CD4-positive, alpha-beta T cell treated with Interleukin-2 at 100 ng/mL for 4 hours (primary cell): ENCODE results near the gene OGDH.
"Not testable (repeated sequence)": the region's sequence is repeated elsewhere in the genome, so short reads cannot be mapped to it uniquely, and the experiment has no call there.

Experiments
- DNase-seq: peaks from one replicate; pipeline ENCODE4 v3.0.0-alpha.2; 2020; ENCODE audit warnings: low spot score

The OGDH gene

DNA sequence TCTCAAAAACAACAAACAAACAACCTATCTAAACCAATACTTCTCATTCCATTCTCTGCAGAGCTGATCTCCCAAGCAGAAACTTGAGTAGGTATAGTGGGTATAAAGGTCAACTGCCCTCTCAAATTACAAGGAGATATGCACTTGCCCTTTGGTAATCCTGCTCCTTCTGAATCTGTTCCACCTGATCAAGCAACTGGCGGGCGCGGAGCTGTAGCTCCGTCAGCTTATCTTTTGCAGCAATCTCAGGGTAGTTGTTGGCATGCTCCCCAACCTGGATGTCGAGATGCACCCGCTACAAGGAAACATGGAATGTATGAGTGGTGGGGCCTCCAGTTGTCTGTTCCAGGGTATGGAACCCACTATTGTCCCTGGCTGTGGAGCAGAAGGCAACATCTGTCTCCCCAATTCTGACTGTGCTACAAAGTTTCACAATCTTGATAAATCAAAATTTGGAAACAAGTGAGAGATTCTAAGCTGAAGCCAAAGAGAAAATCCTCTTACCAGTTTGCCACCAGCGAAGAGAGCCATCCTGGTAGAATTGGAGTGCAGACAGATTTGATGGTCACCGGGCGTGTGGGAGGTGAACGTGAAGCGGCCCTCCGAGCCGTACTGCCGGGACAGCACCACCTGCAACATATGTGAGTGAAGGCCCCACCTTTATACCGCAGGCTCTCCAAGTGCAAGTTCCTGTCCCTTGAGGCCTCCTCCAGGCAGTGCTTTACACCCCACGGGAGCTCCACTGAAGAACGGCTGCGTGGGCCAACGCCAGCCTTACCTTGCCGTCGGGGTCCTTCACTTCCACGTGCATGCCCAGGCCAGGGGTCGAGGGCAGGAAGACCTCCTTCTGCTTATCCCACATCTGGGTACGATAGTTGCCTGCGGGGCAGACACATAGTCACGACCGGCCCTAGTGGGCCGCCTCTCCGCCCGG lies 25.2 kb upstream of the OGDH start:
- peak; percentile 49 for DNase-seq

DNA sequence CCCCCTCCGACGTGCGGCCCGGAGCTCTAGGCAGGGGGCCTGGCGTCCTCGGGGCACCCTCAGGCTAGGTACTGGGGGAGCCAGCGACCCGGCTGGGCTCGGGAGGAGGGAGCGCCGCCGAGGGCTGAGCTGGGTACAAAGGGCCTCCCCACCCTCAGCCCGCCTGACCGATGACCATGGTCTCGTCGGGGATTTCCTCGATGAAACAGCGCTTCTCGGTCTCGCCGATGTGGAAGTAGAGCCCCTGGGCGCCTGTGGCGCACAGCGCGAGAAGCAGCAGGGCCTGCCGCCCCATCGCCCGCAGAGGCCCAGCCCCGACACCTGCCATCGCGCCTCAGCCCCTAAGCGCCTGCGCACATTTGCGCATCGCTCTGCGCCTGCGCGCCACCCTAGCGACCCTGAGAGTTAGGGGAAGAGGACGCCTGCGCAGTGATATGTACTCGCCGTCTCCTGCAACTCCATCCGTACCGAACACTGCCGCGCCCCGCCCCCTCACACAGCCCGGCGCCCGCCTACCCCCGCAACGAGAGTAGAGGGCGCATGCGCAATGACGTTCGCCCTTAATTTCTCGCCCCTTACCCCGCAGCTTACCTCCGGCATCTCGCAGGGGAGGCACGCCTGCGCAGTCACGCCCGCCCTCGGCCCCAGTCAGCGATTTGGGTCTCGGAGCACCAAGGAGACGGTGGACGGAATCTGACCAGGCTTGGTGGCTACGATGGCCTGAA lies 24.4 kb upstream of the OGDH start, which contains the start of gene TMED4:
Gene TMED4 (minus strand): TSS at position 353 of the 725 bp plus-strand sequence. CDS start 25 bp downstream, at position 328.
- DNase-seq, result peak; percentile 100

DNA sequence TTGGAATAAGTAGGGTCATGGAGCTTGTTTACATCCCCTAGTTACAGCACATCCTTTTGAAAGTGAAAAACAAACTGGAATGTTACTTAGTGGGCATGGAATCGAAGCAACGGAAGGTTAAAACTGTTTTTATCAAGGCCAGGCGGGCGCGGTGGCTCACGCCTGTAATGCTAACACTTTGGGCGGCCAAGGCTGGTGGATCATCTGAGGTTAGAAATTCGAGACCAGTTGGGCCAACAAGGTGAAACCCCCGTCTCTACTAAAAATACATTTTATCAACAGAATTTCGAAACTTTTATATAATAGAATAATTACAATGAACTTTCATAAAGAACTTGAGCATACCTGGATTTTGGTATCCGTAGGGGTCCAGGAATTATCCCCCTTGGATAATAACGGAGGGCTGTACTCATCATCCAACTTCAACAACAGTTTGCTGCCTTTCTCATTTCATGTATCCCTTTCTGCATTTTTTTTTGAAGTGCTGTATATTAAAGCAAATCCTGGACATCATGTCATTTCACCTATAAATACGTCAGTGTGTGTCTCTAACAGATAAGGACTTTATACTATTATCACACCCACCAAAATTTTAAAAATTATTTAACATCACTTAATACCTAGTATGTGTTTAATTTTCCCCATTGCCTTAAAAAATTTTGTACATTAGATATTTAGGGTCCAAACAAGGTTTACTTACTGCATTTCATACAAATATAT lies 23.1 kb upstream of the OGDH start:
- no peak for DNase-seq

DNA sequence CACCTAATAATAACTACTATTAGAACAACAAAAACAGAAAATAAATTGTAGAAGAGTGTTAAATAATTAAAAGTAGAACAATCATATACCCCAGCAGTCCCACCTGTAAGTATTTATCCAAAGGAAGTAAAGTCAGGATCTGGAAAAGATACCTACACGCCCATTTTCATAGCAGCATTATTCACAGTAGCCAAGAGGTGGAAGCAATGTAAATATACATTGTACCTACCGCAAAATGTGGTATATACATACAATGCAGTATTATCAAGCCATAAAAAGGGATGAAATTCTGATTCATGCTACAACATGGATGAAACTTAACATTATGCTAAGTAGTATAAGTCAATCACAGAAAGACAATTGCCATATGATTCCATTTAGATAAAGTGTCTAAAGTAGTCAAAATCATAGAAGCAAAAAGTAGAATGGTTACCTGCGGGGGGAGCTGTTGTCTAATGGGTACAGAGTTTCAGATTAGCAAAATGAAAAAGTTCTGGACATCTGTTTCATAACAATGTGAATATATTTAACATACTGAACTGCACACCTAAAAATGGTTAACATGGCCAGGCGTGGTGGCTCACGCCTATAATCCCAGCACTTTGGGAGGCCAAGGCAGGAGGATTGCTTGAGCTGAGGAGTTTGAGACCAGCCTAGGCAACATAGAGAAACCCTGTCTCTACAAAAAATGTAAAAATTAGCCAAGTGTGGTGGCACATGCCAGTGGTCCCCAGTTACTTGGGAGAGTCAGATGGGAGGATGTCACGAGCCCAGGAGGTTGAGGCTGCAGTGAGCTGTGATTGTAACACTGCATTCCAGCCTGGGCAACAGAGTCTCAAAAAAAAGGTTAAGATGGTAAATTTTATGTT lies 18.4 kb upstream of the OGDH start:
- peak; percentile 77 for DNase-seq

DNA sequence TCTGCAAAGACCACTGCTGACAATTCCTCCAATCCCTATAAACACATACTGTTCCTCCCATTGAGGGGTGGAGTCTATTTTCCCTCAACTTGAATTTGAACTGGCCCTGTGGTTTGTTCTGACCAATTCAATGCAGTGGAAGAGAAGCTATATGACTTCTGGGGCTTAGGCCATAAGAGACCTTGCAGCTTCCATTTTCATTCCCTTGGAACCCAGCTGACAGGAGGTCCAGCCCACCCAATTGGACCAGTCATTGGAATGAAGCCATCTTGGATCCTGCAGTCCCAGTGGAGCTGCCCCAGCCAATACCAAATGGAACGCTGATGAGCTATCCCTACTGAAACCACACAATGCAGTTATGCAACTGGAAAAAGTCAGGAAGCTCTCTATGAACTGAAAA lies 15.5 kb upstream of the OGDH start:
- no peak for DNase-seq

DNA sequence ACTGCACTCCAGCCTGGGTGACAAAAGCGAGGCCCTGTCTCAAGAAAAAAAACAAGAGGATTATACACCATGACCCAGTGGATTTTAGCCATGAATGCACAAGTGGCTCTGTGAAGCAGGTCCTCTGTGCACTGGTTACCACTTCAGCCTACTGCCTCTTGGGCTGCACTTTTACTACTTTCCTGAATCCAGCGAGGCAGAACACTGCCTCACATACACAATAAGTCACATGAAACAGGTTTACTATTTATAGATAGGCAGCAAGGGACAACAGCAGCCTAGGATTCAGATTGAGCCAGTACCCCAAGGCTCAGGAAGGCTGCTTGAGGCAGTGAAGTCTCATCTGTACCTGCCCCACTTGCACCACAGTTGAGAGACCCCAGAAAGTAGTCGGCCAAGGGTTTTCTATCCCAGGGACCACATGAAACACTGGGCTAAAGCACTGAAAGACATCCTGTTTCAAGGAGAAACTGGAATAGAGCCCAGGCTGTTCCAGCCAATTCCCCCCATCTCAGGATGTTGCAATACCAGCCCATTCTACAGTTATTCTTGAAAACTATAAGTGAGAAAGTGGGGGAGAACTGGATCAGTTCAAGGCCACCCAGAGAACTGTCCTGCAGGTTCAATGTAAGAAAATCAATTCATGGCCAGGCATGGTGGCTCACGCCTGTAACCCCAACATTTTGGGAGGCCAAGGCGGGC lies 10.3 kb upstream of the OGDH start:
- no peak for DNase-seq

DNA sequence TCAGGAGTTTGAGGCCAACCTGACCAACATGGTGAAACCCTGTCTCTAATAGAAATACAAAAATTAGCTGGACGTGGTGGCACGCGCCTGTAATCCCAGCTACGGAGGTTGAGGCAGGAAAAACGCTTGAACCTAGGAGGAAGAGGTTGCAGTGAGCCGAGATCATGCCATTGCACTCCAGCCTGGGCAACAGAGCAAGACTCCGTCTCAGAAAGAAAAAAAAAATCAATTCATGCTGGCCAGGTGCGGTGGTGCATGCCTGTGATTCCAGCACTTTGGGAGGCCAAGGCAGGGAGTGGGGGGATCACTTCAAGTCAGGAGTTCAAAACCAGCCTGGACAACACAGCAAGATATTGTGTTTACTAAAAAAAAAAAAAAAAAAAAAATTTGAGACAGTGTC lies 9.2 kb upstream of the OGDH start:
- DNase-seq, result not testable (repeated sequence)

DNA sequence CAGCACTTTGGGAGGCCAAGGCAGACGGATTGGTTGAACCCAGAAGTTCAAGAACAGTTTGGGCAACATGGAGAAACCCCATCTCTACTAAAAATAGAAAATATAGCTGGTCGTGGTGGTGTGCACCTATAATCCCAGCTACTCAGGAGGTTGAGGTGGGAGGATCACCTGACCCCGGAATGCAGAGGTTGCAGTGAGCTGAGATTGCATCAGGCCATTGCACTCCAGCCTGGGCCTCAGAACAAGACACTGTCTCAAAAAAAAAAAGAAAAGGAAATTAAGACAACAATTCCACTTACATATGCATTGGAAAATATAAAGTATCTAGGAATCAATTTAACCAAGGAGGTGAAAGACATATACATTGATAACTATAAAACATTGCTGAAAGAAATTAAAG lies 7.2 kb upstream of the OGDH start:
- DNase-seq, result no peak

DNA sequence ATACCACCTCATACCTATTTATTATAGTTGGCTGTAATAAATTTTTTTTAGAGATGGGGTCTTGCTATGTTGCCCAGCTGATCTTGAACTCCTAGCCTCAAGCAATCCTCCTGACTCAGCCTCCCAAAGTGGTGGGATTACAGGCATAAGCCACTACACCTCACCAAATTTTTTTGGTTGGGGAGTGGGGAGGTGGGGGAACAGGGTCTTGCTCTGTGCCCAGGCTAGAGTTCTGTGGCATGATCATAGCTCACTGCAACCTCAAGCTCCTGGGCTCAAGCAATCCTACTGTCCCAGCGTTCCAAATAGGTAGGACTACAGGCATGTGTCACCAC lies 3.9 kb upstream of the OGDH start:
- DNase-seq, result no peak

DNA sequence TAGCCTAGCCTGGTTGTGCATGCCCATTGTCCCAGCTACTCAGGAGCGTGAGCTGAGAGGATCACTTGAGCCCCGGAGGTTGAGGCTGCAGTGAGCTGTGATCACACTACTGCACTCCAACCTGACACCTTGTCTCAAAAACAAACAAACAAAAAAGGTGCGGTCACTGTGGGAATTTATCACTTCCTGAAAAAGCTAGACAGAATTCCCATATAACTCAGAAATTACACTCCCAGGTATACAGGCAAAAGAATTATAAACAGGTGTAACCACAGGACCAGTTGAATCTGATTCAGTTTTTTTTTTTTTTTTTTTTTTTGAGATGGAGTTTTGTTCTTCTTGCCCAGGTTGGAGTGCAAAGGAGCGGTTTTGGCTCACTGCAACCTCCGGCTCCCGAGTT lies 3.2 kb upstream of the OGDH start:
- DNase-seq, result no peak

DNA sequence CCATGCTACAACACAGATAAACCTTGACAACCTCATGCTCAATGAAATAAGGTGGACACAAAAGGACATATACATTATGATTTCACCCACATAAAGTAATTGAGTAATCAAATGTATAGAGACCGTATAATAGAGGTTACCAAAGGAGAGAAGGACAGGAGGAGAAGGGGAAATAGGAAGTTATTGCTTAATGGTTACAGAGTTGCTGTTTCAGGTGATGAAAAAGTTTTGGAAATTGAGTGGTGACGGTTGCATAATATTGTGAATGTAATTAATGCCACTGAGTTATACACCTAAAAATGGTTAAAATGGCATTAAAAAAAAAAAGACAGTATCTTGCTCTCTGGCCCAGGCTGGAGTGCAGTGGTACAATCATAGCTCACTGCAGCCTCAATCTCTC lies 1.5 kb upstream of the OGDH start:
- no peak for DNase-seq

DNA sequence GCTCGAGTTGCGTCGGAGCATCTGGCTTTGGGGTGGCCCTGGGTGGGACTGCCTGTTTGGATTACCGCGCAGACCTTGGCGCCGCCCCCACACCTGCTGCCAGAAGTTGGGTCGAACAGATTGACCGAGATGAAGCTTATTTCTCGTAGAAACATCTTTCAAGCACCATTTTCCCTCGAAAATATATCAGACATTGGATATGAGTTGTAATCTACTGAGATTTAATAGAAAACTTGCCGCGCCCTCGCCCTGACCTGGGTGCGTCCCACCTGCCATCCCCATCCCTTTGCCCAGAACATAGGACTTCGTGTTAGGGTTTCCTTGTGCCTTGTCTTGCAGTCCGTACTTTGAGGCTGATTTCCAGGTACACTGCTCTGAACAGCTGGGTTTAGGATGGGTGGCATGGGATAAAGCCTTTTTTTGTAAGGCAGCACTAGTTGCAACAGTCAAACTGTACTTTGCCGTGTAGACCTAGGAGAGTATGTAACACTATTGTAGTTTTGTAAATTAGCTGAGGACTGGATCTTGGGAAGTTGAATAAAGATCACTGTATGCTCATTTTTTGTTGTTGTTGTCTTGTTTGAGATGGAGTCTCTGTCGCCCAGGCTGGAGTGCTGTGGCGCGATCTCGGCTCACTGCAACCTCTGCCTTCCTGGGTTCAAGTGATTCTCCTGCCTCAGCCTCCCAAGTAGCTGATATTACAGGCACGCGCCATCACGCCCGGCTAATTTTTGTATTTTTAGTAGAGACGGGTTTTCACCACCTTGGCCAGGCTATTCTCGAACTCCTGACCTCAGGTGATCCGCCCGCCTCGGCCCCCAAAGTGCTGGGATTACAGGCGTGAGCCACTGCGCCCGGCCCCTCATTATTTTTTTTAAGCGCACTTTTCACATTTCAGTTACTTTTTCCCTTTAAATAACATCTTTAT lies 978 bp downstream of the OGDH start:
- no peak for DNase-seq

DNA sequence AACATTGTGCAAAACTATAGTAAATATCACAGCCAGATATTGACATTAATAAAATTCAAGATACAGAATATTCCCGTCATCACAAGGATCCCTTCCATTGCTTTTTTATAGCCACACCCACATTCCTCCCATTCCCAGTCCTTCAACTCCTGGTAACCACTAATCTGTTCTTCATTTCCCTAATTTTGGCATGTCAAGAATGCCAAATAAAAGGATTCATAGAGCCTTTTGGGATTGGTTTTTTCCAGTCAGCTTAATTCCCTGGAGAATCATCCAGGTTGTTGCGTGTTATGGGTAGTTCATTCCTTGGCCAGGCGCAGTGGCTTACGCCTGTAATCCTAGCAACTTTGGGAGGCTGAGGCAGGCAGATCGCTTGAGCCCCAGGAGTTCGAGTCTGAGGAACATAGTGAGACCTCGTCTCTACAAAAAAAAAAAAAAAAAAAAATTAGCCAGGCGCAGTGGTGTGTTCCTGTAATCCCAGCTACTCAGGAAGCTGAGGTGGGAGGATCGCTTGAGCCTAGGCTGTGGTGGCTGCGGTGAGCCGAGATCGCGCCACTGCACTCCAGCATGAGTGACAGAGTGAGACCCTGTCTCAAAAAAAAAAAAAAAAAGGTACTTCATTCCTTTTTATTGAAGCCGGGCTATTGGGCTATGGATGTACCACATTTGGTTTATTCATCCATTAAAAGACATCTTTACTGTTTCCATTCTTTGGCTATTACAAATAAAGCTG lies 2.7 kb downstream of the OGDH start:
- DNase-seq, result no peak

DNA sequence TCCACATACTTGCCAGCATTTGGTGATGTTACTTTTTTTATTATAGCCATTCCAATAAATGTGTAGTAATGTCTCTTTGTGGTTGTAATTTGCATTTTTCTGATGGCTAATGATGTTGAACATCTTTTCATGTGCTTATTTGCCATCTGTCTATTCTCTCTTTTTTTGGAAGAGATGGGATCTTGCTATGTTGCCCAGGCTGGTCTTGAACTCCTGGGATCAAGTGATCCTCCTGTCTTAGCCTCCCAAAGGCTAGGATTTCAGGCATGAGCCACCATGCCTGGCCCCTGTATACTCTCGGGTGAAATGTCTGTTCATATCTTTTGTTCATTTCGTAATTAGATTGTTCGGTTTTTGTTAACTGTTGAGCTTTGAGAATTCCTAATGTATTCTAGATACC lies 3.4 kb downstream of the OGDH start:
- no peak for DNase-seq

DNA sequence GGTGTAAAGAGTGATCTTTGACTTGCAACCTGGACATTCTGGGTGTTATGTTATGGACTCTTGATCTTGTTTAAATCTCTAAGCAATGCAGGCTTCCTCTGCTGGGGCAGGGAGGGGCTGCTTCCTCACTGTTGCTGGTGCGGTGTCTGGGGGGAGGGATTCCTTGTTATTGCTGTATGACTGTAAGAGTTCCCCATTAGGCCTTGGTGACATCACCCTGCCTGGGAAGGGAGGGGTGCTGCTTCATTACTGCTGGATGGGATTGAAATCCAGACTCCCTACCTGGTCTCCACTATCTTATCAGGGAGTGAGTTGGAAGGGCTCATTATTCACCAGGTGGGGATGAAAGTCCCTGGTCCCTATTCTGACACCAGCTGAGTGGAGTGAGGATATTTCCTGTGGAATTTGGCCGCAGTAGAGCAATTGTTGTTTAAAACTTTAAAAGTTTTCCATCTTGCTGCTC lies 8.8 kb downstream of the OGDH start:
- peak; percentile 65 for DNase-seq

DNA sequence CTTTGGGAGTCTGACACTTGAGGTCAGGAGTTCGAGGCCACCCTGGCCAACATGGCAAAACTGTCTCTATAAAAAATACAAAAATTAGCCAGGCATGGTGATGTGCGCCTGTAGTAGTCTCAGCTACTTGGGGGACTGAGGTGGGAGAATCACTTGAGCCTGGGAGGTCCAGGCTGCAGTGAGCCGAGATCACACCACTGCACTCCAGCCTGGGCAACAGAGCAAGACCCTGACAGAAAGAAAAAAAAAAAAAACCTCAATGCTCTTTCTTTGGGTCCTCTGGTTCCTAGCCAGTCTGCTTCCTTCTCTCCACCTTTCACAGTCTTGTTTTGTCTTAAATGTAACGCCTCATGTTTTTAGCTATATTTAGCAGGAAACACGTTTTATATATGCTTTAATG lies 9.4 kb downstream of the OGDH start:
- no peak for DNase-seq

DNA sequence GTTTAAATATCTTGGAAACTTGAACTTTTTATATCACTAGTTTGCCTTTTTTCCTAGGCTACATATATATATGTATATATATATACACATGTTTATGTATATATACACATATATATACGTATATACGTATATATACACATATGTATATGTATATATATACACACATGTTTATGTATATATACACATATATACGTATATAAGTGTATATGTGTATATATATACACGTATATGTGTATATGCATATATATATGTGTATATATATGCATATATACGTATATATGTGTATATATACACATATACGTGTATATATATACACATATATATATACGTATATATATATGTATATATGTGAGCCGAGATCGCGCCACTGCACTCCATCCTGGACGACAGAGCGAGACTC lies 10.1 kb downstream of the OGDH start:
- DNase-seq, result no peak

DNA sequence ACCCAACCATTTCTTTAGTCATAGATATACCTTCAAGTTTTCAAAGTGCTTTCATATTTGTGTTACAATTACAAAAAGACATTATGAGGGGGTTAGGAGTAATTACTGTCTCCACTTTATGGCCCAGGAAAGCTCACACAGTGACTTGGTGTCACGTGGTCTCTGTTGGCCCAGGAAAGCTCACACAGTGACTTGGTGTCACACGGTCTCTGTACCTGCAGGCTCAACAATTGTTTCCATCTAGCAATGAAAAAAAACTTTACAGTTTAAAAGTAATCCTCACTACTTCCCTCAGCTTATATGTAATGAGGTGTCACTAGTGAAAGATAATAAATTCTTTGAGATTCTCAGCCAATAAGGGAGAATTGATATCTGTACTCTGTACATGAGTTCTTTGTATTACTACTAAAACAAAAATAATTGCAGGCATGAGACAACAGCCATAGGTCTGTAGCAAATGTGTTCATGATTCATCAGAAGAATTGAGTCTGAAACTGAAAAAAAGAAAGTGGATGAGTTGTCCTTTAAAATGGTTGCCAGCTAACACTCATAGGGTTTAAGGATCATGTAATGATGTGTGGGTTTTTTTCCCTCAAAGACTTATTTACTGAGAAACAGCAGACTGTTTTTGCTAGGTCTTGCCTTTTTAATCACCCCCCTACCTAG lies 10.9 kb downstream of the OGDH start:
- peak; percentile 71 for DNase-seq

DNA sequence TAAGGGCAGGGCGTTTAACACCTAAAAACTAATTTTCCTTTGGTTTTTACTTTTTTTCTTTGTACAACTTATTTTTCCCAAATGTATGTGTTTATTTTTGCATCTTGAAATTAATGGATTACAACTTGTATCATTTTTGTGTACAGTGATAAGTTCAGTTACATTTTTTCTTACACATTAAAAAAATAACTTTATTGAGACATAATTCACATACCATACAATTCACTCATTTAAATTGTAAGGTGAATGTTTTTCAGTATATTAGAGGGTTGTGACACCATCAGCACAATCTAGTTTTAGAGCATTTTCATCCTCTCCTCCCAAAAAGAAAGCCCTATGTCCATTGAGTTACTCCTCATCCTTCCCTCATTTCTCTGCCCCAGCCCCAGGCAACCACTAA lies 11.6 kb downstream of the OGDH start:
- no peak for DNase-seq
